Prostate gland (tissue), 2 donors: ENCODE data around the gene CCT4. TPM values are rescaled to one million over a fixed set of nuclear protein-coding genes. Genes with fewer than 3 reads are reported as not detected.

Experiments
- DNase-seq: peaks from one replicate; pipeline ENCODE4 v3.0.0-alpha.2; 2019; ENCODE audit warnings: low spot score
- H3K27ac ChIP-seq, 2 donors: fragments of 200-600 bp; sonication (generic); 2 replicates each; pipeline ENCODE4 v1.5.1; 2017 to 2019
- H3K27me3 ChIP-seq: fragments of 200-600 bp; sonication (generic); replicated peaks from 2 replicates; pipeline ENCODE4 v1.5.1; 2019; ENCODE audit not compliant: insufficient read depth
- H3K36me3 ChIP-seq, 2 donors: fragments of 200-600 bp; sonication (generic); 1 replicate in 1 of 2; 2 replicates in 1 of 2; pipeline versions ENCODE4 v1.5.1 to v1.8.1; 2017 to 2019
- H3K4me1 ChIP-seq: fragments of 200-600 bp; sonication (generic); replicated peaks from 2 replicates; pipeline ENCODE4 v1.5.1; 2019
- H3K4me3 ChIP-seq, 2 donors: fragments of 200-600 bp; sonication (generic); 2 replicates each; pipeline ENCODE4 v1.5.1; 2017 to 2019
- H3K9me3 ChIP-seq: fragments of 200-600 bp; sonication (generic); 2 replicates; pipeline ENCODE4 v1.5.1; 2017
- CTCF ChIP-seq, 4 experiments: fragments of 200-600 bp in 2 of 4; fragments of 450-650 bp in 2 of 4; sonication (generic) in 2 of 4; IDR thresholded peaks; 1 replicate in 3 of 4; 2 replicates in 1 of 4; pipeline ENCODE4 v1.5.1; 2016 to 2019; ENCODE audit warnings: antibody characterized with exemption in 4 of 4, mild to moderate bottlenecking in 2 of 4, moderate library complexity in 2 of 4
- POLR2A ChIP-seq: fragments of 450-650 bp; IDR thresholded peaks from one replicate; pipeline ENCODE4 v1.6.1; 2016; ENCODE audit warnings: antibody characterized with exemption, mild to moderate bottlenecking
- POLR2AphosphoS5 ChIP-seq: sonication (generic); formaldehyde crosslinking; IDR thresholded peaks from one replicate; pipeline ENCODE4 v1.6.1; 2017; ENCODE audit warnings: antibody characterized with exemption
- WGBS: methylation state at CpG from one replicate; pipeline ENCODE4 v1.1.5; 2018; 5-methylcytosine and 5-hydroxymethylcytosine counted together
- intact Hi-C: fragments of 100-400 bp; cut with DNase I; formaldehyde crosslinking; loops from one replicate; pipeline ENCODE4 v1.14.2; 2022
- total RNA-seq, 2 donors: library from RNA; depleted of rRNA; stranded (reverse); fragments of >200 nt; gene quantifications; one replicate each; pipeline ENCODE4 v1.1.0, GENCODE V29; 2016

The CCT4 gene
- total RNA-seq, 2 donors from 2014 or later, result 77.6 to 89.6 TPM

- no peaks in the 10 kb centered on the region for H3K9me3 ChIP-seq
- no peak overlapping the region for H3K27ac ChIP-seq
- no peak overlapping the region for H3K4me3 ChIP-seq
- no peaks in the 10 kb centered on the region for H3K27me3 ChIP-seq
- H3K4me1 ChIP-seq, result no peaks in the 10 kb centered on the region
- TF ChIP-seq POLR2A (no peak), CTCF (IDR thresholded peaks at IDR 0.05) (no peak), POLR2AphosphoS5 (no peak)
- intact Hi-C loops, result no loop called here
- no peak for DNase-seq
- H3K36me3 ChIP-seq, result no peaks in the 10 kb centered on the region
- WGBS, result 95% methylated on average over 4 of the region's 4 CpGs
These were observed 23.1 kb upstream of the CCT4 start for GRCh38 chr2:61911510-61911909.

GRCh38 chr2:61910603-61911002 lies 22.1 kb upstream of the CCT4 start:
- WGBS, result 81% methylated on average over 9 of the region's 9 CpGs
- intact Hi-C loops, result no loop called here
- no peaks in the 10 kb centered on the region for H3K9me3 ChIP-seq
- TF ChIP-seq POLR2A (no peak), POLR2AphosphoS5 (no peak), CTCF (IDR thresholded peaks at IDR 0.05) (no peak)
- H3K27me3 ChIP-seq, result no peaks in the 10 kb centered on the region
- H3K4me1 ChIP-seq, result no peaks in the 10 kb centered on the region
- no peak for DNase-seq
- H3K4me3 ChIP-seq, result no peak overlapping the region
- no peak overlapping the region for H3K27ac ChIP-seq
- no peaks in the 10 kb centered on the region for H3K36me3 ChIP-seq

GRCh38 chr2:61909116-61909515 lies 20.7 kb upstream of the CCT4 start:
- WGBS, result 92% methylated on average over 8 of the region's 8 CpGs
- H3K27ac ChIP-seq, result no peak overlapping the region
- H3K27me3 ChIP-seq, result no peaks in the 10 kb centered on the region
- H3K4me1 ChIP-seq, result no peaks in the 10 kb centered on the region
- intact Hi-C loops, result no loop called here
- no peak overlapping the region for H3K4me3 ChIP-seq
- DNase-seq, result no peak
- no peaks in the 10 kb centered on the region for H3K9me3 ChIP-seq
- no peaks in the 10 kb centered on the region for H3K36me3 ChIP-seq
- TF ChIP-seq POLR2AphosphoS5 (no peak), CTCF (IDR thresholded peaks at IDR 0.05) (no peak), POLR2A (no peak)

GRCh38 chr2:61906186-61906470 lies 17.7 kb upstream of the CCT4 start:
- Histone ChIP-seq H3K27me3 (no peaks in the 10 kb centered on the region), H3K4me1 (no peaks in the 10 kb centered on the region), H3K9me3 (no peaks in the 10 kb centered on the region), H3K4me3 (peak overlapping the region; percentile 51 to 61), H3K36me3 (no peaks in the 10 kb centered on the region), H3K27ac (peak overlapping the region in 1 of 2 donors; percentile 64)
- no peak for TF ChIP-seq POLR2AphosphoS5
- TF ChIP-seq POLR2A, result no peak
- TF ChIP-seq CTCF (IDR thresholded peaks at IDR 0.05), result no peak
- 3% methylated on average over 6 of the region's 6 CpGs for WGBS
- intact Hi-C loops, result no loop called here
- no peak for DNase-seq

GRCh38 chr2:61905372-61906185 lies 17.1 kb upstream of the CCT4 start, which contains the start of gene COMMD1:
Gene COMMD1 (plus strand): TSS chr2:61905674. CDS start chr2:61905679, 5 bp downstream.
- peak within 1 kb of the TSS; percentile 64 to 70 for H3K27ac ChIP-seq
- peak; percentile 77 for DNase-seq
- TF ChIP-seq CTCF (IDR thresholded peaks at IDR 0.05), result no peak
- peak; percentile 86 for TF ChIP-seq POLR2AphosphoS5
- peak; percentile 35 for TF ChIP-seq POLR2A
- no peaks in the 10 kb centered on the region for H3K36me3 ChIP-seq
- H3K4me3 ChIP-seq, result peak within 1 kb of the TSS; percentile 51 to 61
- intact Hi-C loops, result no loop called here
- H3K9me3 ChIP-seq, result no peaks in the 10 kb centered on the region
- under 1% methylated on average over 33 of the region's 33 CpGs for WGBS
- no peaks in the 10 kb centered on the region for H3K27me3 ChIP-seq
- no peaks in the 10 kb centered on the region for H3K4me1 ChIP-seq
